COR-L47 (cell line): ENCODE results near the gene PTPN4.
"Not testable (repeated sequence)": the region's sequence is repeated elsewhere in the genome, so short reads cannot be mapped to it uniquely, and the experiment has no call there.

ENCODE experiments used
- DNase-seq: peaks from one replicate; lab custom pipeline; 2025; lab: John Stamatoyannopoulos, UW

PTPN4 gene

GRCh38 chr2:119804409-119804808 lies 44.7 kb downstream of the PTPN4 start:
- DNase-seq = not testable (repeated sequence)

GRCh38 chr2:119808516-119809147 lies 48.9 kb downstream of the PTPN4 start:
- no peak for DNase-seq

- no peak for DNase-seq
Observed at GRCh38 chr2:119809339-119810048, 49.8 kb downstream of the PTPN4 start.

GRCh38 chr2:119810049-119810630 lies 50.4 kb downstream of the PTPN4 start:
- no peak for DNase-seq

GRCh38 chr2:119814216-119814615 lies 54.5 kb downstream of the PTPN4 start:
- DNase-seq = no peak

- no peak for DNase-seq
Observed at GRCh38 chr2:119818792-119819191, 59.1 kb downstream of the PTPN4 start.

GRCh38 chr2:119819846-119820245 lies 60.1 kb downstream of the PTPN4 start:
- DNase-seq = no peak

- DNase-seq = peak; percentile 76
Observed at GRCh38 chr2:119820275-119820674, 60.6 kb downstream of the PTPN4 start.

GRCh38 chr2:119821266-119821665 lies 61.5 kb downstream of the PTPN4 start:
- no peak for DNase-seq

GRCh38 chr2:119823734-119824334 lies 64.1 kb downstream of the PTPN4 start:
- DNase-seq = no peak

GRCh38 chr2:119826370-119826961 lies 66.7 kb downstream of the PTPN4 start:
- DNase-seq = peak; percentile 17

- DNase-seq = no peak
Observed at GRCh38 chr2:119827866-119828507, 68.3 kb downstream of the PTPN4 start.

GRCh38 chr2:119836455-119837142 lies 76.9 kb downstream of the PTPN4 start:
- no peak for DNase-seq

- DNase-seq = no peak
Observed at GRCh38 chr2:119837350-119837749, 77.6 kb downstream of the PTPN4 start.

- no peak for DNase-seq
Observed at GRCh38 chr2:119837759-119838158, 78.0 kb downstream of the PTPN4 start.

- DNase-seq = peak; percentile 11
Observed at GRCh38 chr2:119838179-119838578, 78.5 kb downstream of the PTPN4 start.

GRCh38 chr2:119841550-119841949 lies 81.8 kb downstream of the PTPN4 start:
- DNase-seq = no peak

GRCh38 chr2:119846021-119846420 lies 86.3 kb downstream of the PTPN4 start:
- DNase-seq = peak; percentile 17

GRCh38 chr2:119849838-119850565 lies 90.3 kb downstream of the PTPN4 start:
- no peak for DNase-seq

- DNase-seq = no peak
Observed at GRCh38 chr2:119852214-119852613, 92.5 kb downstream of the PTPN4 start.
